Endometrial microvascular endothelial cells (primary cell): ENCODE results near the gene STEAP1B. TPM values are rescaled to one million over a fixed set of nuclear protein-coding genes. Genes with fewer than 3 reads are reported as not detected.
"Not testable (repeated sequence)": the region's sequence is repeated elsewhere in the genome, so short reads cannot be mapped to it uniquely, and the experiment has no call there.

Experiments used
- in situ Hi-C: cut with HindIII; loops from 2 replicates; pipeline ENCODE4 v1.10.0; 2017; ENCODE audit warnings: low sequenced_read_pairs, low pct_unique_long_range_greater_than_20kb; ENCODE audit errors: inconsistent ontology term
- total RNA-seq: library from RNA; depleted of rRNA; stranded (reverse); fragments of >200 nt; gene quantifications from one replicate; pipeline ENCODE4 v1.2.3, GENCODE V29; 2015; ENCODE audit errors: inconsistent ontology term

STEAP1B gene
- total RNA-seq, 1 donor from 2014 or later: 67.3 TPM

DNA sequence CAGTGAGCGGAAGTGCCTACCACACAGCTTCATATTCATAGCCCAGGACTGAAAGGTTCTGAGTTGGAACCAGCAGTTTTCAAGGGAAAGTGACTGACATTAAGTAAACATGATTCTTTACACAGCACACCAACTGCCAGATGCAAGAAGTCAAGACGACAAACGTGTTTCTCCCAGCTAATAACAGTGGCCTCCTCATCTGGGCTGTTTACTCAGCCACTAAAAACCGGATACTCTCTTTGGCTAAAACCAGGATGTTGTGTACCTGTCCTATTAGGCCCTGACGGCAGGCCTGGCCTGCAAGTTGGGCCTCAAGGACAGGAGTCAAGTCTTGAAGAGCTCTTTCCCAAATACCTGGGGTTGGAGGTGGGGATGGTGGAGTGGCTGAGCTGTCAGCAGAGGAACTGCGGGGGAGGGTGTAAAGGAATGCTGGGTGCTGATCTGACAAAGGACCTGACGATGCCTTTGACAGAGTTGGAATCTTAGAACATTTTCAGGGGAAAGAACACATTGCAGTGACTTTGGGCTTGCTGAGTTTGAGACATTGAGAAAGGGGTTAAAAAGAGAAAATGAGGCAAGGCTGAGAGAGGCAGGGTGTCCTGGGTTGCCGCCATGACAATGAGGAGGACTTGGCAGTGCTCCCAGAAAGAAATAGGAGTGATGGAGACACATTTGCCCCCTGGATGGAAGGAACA is 57.7 kb downstream of the STEAP1B start:
- in situ Hi-C loops: no loop called here

DNA sequence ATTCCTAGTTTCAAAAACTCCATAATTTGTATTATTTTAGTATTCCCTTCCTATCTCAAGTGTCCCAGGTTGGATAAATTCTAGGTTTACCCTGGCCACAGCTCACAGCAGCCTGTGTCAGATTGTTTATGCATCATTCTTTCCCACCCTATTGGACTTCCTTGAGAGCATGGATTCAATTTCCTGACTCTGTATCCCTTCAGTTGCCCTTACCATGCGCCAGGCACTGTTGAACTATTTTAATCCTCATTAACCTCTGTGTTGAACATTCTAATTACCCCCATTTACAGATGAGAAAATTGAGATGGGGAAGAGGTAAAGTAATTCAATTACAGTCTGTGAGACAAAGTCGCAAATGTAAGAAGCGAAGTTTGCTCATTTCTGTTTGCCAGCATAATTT is 58.8 kb downstream of the STEAP1B start:
- in situ Hi-C loops: no loop called here

DNA sequence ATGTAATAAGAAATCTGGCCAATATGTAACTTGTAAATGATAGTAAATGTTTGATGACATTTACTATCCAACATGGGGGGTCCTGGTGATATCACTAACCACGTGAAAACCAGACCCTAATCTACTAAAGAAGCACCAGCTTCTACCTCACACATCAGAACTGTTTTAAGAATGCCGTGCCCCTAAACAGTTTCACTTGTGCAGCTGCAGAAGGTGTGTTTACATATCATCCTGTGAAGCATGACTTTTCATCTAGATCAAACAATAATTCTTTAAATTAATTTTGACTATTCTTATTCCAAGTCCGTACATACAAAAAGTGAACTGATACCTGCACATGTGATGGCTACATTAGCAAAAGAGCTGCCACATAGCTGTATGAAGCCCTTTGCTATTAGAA is 61.0 kb downstream of the STEAP1B start:
- in situ Hi-C loops: no loop called here

DNA sequence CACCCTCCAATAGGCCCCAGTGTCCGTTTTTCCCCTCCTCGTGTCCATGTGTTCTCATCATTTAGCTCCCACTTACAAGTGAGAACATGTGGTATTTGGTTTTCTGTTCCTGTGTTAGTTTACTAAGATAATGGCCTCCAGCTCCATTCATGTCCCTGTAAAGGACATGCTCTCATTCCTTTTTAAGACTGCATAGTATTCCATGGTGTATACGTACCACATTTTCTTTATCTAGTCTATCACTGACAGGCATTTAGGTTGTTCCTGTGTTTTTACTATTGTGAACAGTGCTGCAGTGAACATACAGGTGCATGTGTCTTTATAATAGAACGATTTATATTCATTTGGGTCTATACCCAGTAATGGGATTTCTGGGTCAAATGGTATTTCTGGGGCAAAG is 63.4 kb downstream of the STEAP1B start:
- in situ Hi-C loops: not testable (repeated sequence)

DNA sequence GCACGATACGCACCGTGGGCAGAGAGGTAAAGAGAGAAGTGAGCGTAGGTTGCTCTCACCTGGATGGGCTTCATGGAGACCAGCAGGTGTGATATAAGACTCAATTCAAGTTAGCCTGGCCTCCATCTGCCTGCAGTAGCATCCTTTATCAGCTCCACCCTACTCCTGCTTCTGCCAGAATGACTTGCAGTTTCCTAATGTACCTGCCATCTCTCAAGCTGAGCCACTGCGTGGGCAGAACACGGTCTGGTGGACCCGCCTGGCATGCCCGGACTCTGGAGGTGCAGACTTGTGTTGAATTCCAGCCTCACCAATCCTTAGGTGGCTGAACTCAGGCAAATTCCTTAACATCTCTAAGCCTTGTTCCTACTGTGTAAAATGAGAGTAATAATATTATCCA is 64.3 kb downstream of the STEAP1B start:
- in situ Hi-C loops: no loop called here

DNA sequence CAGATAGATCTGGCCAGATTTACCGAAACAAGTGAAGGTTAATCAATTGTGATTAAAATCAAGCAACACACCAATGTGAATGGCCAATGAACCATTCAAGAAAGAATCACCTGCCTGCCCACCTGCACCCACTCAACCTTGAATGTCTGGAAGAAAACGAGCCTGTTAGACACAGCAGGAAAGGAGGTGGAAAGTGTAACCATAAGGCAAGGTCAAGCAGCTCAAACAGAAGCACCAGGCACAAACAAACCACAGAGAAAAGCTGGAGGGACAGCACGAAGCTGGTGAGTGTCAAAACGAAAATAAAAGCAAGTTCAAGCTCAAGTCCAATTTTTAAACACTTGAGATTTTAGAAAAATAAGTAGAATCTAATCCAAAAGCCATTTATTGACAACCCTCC is 64.9 kb downstream of the STEAP1B start:
- in situ Hi-C loops: no loop called here

DNA sequence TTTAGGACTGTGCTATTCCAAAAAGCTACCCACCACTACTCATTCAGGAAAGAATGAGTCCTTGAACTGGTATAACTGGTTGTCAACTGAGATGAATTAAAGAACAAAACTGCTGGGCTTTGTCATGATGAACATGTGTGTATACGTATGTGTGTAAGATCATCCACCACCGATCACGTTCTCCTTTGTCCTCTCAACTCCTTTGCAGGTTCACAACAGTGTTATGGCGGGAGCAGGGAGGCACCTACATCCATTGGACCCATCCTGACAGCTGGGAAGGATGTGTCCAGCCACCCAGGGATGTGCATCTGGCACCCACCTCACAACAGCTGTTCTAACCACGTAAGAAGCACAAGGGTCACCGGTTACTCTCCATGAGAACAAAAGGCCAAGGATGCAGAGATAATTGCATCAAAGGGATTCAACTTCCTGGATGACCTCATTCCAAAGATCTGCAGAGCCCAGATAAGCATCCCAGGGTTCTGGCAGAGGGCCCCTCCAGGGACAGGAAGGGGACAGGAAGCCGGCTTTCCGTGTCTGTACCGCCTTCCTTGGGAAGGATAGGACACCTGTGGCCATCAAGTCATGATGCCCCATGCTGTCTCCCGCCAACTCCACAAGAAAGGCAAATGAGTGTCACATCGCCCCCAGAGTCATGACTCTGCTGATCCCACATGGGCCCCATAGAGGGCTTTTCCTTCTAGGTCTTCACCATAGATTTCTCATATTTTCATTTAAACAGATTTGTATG is 66.1 kb downstream of the STEAP1B start:
- in situ Hi-C loops: no loop called here

DNA sequence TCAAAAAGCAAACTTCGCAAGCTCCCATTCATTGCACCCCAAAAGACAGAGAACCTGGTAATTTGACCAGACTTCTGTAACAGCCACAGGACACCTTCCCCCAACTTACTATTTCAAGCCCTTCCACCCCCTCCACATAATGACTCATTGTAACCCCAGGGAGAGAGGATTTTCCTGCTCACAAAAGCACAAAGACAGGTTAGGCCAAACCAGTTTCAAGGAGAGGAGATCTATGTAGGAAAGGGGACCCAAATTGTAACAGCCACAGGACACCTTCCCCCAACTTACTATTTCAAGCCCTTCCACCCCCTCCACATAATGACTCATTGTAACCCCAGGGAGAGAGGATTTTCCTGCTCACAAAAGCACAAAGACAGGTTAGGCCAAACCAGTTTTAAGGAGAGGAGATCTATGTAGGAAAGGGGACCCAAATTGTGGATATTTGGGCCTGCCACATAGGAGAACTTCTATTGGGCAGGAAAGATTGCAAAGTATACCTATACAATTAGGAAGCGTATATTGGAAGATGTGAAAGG is 66.8 kb downstream of the STEAP1B start:
- in situ Hi-C loops: not testable (repeated sequence)

DNA sequence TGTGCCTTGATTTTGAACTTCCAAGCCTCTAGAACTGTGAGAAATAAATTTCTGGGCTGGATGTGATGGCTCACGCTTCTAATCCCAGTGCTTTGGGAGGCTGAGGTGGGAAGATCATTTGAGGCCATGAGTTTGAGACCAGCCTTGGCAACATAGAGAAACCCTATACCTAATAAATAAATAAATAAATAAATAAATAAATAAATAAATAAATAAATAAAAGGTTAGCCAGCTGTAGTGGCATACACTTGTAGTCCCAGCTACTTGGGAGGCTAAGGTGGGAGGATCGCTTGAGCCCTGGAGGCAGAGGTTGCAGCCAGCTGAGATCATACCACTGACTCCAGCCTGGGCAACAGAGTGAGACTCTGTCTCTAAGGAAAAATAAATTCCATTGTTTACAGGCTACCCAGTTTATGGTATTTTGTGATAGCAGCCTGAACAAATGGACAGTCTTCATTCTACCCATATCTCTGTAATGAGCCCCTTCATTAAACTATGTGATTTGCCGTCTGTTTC is 67.7 kb downstream of the STEAP1B start:
- in situ Hi-C loops: no loop called here

DNA sequence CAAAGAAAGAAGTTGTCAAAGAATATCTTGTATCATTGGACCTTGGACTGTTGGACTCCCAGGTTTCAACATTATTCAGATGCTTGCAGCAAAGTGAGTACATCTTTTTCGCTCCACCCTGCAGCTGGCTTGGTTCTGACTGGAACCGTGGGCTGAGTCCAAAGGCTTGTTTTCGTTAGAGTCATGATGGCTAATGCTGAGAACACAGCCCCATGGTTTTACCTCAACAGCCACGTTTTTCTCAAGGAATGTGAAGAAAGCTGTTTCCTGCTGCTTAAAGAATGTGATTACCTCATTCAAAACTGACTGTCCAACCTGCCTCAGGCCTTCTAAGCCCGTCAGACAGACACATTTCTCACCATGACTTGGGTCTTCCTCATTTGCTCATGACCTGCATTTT is 69.5 kb downstream of the STEAP1B start:
- in situ Hi-C loops: no loop called here

DNA sequence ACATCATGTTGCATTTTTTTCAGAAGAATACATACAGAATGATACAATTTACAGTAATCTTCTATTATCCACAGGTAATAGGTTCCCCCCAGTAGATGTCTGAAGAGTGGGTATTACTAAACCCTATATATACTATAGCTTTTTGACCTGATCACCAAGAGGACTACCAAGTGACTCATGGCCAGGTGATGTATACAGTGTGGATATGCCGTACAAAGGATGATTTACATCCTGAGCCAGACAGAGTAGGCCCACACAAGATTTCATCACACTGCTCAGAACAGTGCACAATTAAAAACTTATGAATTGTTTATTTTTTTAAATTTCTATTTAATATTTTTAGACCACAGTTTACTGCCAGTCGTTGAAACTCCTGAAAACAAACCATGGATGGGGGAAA is 70.6 kb downstream of the STEAP1B start:
- in situ Hi-C loops: no loop called here

DNA sequence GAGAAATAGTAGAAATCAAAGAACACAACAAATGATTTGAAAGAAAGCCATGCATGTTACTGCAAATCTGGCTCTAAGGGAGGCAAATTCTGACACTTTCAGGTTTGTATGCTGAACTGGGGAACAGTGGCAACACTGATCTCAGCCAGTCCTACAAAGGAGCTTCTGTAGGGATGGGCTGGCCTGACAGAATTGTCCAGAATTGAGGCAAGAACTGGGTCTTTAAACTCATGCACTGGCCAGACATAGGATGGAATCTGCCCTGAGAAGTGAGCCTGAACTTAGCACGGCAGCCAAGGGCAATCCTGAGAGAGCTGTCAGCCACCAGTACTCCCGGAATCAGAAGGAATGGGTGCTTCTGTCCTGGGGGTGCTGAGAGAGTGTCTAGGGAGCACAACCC is 72.1 kb downstream of the STEAP1B start:
- in situ Hi-C loops: no loop called here

DNA sequence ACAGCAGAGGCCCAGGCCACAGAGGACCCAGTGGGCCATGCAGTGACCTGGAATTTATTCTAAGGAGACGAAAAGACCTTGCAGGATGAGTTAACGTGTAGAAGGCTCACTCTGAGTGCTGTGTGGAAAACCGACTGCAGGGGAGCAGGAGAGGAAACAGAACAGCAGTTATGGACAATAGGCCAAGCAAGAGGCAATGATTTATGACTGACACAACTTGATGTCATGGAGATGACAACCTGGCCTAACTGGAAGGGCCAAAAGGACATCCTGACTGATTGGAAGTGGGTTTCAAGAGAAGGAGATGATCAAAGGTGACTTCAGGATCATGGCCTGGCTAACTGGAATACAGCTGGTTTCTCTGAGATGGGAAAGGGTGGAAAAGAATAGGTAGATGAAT is 72.9 kb downstream of the STEAP1B start:
- in situ Hi-C loops: no loop called here

DNA sequence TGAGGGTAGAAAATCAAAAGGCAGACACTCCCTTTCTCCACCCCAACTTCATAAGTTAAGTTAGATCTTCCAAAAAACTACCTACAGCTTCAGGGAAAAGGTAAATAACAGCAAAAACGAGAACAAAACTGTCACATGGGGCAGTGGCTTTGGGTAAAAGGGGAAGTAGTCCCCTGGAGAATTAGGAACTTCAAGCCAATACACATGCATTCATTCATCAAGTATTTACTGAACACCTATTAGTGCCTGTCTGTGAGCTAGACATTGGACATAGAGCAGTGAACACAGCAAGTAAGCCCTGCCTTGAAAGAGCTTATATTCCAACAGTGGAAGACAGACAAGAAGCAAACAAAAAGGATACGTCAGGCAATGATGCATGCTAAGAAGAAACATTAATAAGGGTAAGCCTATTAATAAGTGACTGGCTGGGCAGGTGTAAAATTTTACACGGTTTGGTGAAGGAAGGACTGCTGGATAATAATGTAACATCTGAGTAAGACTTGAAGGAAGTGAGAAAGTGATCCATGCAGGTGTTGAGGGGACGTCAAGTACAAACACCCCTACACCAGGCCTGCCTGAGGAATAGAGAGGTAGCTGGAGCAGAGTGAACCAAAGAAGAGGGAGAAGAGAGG is 73.4 kb downstream of the STEAP1B start:
- in situ Hi-C loops: no loop called here

DNA sequence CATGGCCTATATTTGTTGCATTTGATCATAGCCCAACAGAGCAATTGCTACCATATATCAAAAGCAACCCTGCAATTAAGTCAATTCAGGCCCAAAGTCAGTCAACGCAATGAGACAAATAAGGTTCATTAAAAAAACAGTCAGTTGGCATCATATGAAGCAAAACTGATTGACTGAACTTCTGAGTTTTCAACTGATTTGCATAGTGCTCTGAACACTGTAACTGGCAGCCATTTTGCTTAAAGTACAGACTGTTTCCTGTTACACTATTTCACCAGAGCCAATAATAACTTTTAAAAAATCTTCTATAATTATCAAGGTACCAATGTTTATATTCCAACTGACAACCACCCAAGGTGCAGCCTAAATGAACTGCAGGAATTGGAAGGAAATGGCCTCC is 74.6 kb downstream of the STEAP1B start:
- in situ Hi-C loops: no loop called here

DNA sequence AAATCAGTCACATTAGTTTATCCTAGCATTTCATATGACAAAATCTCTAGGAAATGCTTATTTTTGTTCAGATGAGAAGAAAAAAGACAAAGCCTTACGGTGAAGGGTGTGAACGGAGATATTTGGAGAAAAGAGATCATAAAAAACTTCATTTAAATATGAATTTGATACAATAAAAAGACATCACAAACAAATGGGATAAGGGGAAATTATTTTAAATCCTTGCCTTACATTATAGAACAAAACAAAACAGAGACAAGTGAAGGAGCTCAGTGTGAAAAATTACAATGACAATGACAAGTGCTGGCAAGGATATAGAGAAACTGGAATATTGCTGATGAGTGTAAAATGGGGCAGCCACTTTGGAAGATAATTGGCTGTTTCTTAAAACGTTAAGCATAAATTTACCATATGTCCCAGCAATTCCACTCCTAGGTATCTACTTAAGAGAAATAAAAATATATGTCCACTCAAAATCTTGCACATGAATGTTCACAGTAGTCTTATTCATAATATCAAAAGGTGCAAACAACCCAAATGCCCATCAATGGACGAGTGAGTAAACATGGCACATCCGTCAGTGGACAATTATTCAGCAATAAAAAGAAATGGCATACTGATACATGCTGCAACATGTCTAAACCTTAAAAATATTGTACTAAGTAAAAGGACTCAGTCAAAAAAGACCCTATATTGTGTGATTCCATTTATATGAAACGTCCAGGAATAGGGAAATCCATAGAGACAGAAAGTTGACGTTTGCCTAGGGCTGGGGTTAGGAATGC is 77.0 kb downstream of the STEAP1B start:
- in situ Hi-C loops: no loop called here

DNA sequence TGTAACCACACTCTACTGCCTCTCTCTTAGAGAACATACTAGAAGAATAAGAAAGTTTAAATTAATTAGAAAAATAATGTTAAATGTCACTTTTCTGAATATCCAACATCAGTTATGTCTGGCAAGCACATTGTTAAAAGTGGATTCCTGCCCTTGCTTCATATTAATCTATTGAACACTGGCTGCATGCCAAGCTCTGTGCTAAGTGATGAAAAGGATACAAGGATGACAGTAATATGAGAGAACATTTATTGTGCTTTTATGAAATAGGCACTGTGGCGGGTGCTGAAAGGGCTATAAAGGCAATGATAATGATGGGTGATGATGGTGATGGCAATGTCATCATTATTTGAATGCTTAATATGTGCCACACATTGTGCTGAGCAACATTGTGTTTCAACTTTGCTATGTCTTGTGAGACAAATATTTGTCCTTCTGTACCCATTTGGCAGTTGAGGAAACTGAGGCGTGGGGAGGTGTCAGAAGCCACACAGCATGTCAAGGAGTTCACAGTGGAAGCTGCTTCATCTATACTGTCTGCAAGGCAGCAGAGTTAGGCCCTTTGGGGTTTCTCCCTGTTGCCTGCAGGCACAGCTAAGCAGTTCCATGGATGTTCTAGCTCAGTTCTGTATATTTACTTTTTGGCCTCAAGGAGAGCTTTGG is 78.9 kb downstream of the STEAP1B start:
- in situ Hi-C loops: no loop called here

DNA sequence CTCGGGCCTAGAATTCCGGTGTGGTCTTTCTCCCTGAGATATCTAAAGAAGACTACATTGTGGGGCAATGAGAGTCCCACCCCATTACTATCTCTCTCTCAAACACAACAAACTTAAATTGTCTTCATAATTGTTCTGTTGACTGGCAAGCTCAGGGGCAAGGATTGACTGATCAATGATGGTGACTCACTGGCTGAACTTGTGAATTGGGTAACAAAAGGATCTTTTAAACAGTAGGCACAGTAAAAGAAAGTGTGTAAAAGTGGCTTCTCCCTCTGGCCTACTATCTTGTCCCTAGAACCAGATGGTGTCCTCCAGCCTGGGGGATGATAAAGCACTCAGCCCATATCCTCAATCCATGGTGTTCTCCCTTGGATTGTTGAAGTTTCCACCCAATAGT is 80.0 kb downstream of the STEAP1B start:
- in situ Hi-C loops: no loop called here

DNA sequence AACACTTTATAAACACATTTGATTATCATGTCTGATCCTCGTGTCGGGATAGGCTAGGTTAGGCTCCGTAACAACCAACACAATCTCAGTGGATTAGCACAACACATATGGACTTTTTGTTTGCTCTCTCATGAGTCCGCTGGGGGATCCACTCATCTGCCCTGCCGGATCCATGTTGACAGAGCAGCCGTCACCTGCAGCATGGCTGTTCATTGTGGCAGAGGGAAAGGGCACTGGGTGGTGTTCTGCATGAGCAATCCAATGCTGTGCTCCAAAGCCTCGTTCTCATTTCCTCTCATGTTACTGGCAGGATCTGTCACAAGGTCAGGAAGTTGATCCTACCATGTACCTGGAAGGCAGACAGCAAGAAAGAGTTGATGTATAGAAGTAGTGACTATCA is 80.5 kb downstream of the STEAP1B start:
- in situ Hi-C loops: no loop called here
